Fibroblast of peridontal ligament (primary cell): ENCODE data around the gene RIPOR3.
"Not testable (repeated sequence)": the region's sequence is repeated elsewhere in the genome, so short reads cannot be mapped to it uniquely, and the experiment has no call there.

Experiments used
- DNase-seq: peaks from one replicate; pipeline ENCODE4 v3.0.0-alpha.2; 2010; ENCODE audit errors: extremely low read depth

Gene RIPOR3

DNA sequence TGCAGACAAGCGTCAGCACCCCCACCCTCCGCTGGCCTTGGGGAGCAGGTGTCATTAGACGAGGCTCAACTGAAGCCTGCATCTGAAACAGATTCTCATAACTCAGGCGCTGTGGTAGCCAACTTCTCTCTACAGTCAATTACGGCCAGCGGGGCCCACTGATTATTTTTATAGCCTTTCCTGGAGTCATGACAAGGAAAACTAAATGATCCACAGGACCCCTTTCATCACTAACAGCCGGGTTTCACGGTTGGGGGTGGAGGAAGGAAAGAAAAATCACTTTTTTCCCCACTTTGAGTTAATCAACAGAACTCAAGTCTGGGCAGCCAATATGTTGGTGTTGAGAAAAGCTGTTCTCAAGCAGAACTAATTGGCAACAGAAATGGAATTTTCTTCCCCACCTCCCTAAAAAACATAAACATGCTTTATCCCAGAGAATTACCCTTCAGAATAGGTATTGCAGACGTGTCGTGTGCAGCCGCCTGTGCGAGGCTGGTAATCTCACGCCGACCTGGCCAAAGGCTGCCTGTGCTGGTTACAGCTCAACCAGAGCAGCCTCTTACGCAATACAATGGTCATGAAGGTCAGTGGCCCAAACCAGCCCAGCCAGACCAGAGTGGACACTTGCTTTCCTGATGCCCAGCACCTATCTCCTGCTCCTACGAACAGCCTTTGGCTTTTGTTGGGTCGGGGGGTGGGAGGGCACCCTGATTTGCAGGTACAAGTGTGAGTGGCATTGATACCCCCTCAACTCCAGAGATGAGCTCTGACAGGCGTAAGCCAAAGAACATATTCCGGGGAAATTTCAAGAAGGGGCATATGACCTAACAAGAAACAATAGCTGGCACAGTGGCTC, 11.0 kb downstream of the RIPOR3 start:
- DNase-seq = peak; percentile 34

DNA sequence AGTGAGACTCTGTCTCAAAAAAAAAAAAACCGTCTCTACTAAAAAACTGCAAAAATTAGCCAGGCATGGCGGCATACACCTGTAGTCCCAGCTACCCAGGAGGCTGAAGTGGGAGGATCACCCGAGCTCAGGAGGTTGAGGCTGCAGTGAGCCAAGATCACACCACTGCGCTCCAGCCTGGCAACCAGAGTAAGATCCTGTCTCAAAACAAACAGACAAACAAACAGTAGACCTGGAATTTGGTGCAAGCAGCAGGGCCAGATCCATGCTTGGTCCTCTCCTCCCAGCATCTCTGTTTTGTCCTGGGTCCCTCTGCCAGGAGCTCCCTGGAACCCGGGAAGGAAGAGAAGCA, 11.6 kb downstream of the RIPOR3 start:
- no peak for DNase-seq

DNA sequence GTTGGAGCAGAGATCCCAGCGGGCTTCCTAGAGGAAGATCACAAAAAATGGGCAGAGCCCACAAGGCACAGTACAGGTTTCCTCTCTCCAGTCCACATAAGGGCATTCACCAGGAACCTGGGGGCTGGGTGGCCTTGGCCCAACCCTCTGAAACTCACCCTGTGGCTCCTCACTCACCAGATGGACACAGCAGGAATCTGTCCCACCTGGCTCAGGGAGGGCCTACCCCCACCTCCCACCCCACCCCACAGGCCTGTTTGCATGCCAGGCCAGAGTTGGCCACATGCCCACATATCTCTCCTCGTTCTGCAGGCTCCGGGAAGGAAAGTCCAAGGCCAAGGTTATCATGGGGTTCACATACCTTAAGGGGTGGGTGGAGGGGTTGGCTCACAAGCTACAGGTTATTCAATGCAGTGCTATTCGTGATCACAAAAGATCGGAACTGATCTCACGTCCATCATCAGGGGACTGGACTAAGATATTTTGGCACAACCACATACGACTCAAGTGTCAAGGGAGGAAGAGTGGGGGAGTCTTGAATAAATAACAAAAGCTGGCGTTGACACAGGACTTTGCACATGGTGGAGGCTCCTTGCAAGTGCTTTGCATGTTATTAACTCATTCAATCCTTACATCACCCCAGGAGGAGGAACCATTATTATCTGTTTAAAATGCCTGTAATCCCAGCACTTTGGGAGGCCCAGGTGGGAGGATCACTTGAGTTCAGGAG, 13.0 kb downstream of the RIPOR3 start:
- DNase-seq = no peak

DNA sequence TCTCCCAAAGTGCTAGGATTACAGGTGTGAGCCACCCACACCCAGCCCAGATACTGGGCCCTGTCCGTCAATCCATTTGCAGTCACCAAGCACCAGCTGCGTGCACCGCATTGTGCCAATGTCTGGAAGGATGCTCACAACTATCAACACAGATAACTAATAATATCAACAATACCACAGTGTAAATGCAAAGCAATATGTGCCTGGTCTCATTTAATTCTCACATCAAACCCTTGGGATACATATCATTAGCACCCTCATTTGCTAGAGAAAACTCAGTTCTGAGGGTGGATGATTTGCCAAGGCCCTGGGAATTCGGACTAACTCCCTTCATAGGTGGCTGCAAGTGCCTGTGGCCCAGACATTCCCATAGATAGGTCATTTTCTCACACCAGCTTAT, 14.5 kb downstream of the RIPOR3 start:
- no peak for DNase-seq

DNA sequence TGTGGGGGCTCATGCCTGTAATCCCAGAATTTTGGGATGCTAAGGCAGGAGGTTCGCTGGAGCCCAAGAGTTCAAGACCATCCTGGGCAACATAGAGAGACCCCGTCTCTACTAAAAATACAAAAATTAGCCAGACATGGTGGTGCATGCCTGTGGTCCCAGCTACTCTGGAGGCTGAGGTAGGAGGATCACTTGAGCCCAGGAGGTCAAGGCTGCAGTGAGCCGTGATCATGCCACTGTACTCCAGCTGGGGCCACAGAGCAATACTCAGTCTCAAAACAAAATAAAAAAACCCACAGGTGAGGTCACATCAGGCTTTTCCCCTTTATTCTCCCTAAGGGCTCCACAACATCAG, 15.0 kb downstream of the RIPOR3 start:
- DNase-seq = not testable (repeated sequence)

DNA sequence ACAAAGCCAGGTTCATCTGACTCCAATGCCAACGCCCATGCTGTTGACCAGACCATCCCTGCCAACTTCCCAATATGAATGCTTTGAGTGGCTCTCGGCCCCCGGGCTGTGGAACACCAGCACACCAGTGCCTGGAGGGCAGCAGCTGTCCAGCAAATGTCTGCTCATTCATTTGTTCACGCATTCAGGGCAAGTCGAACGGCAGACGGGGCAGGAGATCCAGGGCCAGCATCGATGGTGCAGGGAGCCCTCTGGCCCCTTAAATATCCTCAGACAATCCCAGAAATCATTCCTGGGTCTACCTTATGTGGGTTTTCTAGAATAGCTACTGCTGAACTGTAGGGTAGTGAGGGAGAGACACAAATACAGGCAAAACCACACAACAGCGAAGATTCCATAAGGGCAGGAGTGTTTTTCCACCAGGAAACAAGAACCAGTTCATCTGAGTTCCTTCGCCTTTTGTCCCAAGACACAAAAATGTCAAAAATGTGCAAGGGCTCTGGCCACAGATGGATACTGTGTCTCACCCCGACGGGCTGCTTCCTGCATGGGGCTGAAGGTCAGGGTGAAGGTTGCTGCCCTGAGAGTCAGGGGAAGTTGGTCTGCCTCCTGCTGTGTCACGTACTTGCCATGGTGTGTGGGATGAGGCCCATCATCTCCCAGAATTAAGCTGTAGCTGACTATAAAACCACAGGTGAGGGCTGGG, 15.5 kb downstream of the RIPOR3 start:
- DNase-seq = no peak

DNA sequence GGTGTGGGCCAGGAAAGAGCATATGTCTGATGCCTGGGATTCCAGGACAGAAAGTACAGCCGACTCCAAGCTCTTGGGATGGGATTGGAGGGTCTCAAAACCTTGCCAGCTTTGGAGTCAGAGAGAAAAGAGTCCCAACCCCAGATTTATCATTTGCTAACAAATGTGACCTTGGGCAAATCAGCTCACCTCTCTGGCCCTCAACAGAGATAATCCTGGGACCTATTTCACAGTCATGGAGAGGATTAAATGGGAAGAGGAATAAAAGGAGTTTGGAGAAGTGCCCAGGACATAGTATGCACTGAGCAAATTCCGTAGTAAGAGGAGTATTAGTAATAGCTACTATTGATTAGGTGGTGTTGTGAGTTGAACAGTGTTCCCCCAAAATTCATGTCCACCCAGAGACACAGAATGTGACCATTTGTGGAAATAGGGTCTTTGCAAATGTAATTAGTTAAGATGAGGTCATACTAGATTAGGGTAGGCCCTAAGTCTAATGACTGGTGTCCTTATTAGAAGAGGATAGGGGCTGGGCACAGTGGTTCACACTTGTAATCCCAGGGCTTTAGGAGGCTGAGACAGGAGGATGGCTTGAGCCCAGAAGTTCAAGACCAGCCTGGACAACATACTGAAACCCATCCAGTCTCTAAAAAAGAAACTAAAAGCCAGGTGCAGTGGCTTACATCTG, 17.1 kb downstream of the RIPOR3 start:
- DNase-seq = no peak

DNA sequence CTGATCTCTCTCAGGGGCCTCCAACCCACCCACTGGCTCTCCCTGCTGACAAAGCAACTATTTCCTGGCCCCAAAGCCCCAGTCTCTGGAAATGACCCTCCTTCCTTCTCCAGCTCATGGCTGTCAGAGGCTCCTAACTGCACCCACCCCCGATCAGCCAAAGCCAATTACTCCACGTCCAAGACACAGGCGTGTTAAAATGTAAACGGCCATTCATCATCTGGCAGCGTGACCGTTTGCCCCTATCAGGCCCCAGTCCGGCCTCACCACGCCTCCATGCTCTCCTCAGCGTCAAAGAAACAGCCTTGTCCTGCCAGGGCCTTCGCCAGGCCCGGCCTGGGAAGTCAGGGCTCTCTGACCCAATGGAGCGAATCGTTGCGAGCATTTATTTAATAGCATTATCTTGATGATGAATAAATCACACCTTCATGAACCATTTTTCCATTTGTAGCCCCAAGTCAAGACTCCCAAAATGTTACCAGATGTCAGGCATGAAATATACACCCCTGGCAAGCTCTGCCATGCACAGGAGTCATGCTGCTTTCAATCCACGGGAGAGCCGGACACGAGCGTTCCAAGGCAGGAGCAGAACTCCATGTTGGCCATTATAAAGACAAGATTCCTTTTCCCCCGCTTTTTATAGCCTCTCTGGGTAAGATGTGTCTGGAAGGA, 17.7 kb downstream of the RIPOR3 start:
- no peak for DNase-seq

DNA sequence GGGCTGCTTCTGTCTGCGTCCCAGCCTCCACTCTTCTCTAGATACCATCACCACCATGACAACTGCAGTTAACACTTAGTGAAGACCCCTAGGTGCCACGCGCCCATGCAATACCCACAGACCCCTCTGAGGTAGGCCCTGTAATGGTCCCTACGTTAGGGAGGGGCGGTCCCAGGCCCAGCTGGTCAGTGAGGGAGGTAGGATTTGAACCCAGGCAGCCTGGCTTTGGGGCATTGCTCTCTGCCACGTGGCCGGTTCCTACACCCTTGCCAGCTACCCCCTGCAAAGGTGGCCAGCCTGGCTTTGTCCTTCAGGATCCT, 18.2 kb downstream of the RIPOR3 start:
- no peak for DNase-seq

DNA sequence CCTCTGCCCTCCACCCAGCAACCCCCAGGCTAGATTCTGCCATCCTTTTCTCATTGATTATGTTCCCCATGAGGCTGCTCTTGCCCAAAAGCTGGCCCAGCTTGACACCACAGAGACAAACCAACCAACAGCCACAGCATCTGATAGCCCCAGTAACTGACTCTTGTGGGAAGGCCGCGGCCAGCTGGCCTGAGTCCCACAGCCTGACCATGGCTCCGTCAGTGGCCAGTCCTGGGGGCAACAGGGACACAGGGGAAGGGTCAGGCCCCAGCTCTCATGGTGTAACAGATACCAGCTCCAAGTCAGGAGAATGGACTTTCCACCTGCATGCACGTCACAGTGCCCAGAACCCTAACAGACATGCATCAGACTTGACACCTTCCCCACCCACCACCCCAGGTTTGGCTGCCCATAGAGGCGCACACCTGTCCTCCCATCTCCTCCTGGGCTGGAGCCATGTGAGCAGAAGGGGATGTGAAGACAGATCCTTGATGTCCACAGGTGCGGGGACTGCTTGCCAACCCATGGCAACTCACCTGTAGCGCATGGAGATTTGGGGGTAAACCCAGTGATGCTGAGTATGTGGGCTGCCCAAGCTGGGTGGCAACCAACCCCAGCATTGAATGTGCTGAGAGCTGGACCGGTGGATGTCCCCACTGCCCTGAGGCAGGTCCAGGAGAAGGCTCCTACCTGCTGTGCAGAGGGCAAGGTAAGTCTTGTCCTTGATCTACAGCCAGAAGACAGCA, 18.8 kb downstream of the RIPOR3 start:
- no peak for DNase-seq

DNA sequence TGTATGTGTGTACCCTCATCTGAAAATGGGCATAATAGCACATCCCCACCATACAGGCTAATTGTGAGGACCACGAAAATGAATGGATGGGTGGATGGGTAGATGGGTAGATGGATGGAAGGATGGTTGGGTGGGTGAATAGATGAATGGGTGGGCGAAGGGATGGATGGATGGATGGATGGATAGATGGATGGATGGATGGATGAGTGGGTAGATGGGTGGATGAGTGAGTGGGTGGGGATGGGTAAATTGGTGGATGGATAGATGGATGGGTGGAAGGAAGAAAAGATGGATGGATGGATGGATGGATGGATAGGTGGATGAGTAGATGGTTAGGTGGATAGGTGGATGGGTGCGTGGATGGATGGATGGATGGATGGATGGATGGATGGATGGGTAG, 19.7 kb downstream of the RIPOR3 start:
- no peak for DNase-seq

DNA sequence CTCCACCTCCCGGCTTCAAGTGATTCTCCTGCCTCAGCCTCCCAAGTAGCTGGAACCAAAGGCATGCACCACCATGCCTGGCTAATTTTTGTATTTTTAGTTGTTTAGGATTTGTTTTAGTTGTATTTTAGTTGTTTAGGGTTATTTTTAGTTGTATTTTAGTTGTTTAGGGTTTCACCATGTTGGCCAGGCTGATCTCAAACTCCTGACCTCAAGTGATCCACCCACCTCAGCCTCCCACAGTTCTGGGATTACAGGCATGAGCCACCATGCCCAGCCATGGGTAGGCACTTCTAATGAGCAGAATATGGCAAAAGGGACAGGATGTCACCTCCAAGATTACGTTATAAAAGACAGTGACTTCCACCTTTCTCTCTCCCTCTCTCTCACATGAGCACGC, 20.3 kb downstream of the RIPOR3 start:
- not testable (repeated sequence) for DNase-seq

DNA sequence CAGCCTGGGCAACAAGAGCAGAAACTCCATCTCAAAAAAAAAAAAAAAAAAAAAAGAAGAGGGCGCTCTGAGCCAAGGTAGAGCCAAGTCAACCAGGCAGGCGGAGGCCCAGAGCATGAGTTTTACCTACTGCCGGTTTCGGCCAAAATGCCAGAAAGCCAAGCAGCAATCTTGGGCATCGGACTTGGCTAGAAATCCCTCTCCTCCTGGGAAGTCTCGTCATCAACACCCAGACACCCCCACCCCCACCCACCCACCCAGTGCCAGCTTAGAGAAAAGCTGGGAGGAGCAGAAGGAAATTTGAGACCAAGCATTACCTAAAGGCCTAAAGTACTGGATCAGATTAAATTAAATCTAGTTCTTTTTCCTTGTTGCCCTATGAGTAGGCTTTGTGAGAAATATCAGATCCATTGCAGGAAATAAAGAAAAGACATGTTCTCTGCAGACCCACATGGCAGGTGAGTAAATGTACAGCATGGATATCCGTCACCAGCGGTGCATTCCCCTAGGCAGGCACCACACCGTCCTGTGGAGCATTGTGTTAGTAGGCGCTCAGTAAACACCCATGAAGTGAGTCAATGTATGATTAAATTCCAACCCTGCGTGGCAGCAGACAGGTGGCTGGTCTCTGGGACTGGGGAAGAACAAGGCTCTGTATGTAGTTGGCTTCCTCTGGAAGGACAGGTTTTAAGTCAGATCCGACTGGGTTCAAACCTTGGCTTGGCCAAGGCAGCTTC, 21.0 kb downstream of the RIPOR3 start:
- no peak for DNase-seq

DNA sequence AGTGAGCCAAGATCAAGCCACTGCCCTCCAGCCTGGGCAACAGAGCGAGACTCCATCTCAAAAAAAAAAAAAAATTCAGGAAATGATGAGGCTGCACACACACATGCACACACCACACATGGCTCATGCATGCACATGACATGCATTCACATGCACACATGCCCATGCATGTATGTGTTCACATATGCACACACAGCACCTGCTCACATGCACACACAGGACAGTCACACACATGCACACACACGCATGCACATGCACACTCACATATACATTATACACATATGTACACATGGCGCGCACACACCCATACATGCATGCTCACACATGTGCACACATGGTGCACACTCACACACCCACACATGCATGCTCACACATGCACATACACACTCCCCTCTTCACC, 22.5 kb downstream of the RIPOR3 start:
- no peak for DNase-seq

DNA sequence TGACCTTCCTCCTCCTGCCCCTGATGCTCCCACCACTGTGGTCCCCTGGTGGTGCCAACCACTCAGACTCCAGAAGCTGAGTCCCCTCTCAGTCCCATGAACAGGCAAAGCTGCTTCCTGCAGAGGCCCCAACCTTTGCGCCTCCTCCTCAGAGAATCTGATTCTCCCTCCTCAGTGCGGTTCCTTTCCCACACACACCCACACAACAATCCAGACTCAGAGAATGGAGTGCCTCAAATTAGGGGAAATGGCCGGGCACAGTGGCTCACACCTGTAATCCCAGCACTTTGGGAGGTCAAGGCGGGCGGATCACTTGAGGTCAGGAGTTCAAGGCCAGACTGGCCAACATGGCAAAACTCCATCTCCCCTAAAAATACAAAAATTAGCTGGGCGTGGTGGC, 23.0 kb downstream of the RIPOR3 start:
- DNase-seq = no peak

DNA sequence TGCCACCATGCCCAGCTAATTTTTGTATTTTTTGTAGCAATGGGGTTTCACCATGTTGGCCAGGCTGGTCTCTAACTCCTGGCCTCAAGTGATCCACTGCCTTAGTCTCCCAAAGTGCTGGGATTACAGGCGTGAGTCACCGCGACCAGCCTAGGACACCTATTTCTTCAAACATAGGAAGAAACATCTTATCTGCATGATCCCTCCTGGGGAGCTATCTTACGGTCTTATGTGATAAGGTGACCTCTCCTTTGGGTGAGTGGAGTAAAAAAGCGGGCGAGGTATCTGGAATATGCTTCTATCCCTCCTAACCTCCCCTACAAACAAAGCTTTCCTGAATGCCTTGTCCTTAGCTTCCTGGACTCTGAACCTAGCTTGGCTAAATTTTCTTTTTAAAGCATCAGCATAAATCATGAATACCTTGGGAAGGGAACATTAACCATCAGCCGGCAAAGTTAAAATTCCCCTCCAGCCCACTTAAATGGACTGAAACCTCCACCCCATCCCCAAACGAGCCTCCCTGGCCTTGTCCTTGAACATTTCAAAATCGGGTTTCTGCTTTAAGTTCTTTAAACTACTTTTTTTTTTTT, 24.5 kb downstream of the RIPOR3 start:
- DNase-seq = no peak

DNA sequence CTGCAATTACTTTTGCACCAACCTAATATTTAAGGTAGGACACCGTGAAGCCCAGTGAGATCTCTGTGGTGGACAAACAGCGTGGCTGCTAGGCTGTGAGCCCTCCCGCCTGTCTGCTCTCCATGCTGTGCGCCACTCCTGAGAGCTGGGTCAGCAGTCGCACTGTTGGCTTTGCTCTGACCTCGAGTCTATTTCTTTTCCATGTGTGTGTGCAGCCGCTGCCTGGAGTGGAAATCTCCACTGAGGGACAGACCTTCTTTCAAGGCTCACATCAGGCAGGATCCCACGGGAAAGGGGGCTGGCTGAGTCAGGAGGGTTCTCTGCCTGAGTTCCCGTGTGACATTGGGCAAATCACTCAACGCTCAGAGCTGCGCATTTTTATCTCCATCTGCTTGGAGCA, 27.1 kb downstream of the RIPOR3 start:
- DNase-seq = no peak

DNA sequence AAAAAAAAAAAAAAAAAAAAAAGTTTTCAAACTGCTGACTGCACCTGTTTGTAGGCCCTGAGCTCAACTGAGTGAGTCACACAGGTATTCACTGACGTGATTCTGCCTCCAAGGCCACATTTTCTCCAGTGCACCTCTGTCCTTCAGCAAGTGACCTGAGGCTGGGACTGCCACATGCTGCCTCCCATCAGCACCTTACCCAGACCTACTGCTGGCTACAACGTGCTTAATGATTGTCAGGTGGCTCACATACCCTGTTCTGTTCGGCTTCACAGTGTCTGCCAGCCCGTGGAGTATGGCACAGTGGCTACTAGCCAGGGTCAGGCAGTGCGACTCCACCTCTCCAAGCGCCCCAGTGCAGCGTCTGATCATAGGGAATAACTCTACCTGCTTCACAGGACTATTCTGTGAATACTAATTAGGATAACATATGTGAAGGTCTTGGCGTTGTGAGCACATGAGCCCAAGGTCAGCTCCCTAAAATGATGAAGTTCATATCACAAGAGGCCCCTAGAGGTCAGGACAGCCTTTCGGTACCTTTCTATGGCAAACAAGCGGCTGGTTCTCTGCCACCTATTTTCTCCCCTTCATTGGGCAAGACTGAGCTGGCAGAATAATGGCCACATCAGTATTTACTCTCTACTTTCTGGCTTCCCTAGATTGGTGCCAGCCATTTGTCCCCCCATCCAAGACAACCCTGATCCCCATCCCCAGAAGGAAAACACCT, 28.1 kb downstream of the RIPOR3 start:
- DNase-seq = no peak

DNA sequence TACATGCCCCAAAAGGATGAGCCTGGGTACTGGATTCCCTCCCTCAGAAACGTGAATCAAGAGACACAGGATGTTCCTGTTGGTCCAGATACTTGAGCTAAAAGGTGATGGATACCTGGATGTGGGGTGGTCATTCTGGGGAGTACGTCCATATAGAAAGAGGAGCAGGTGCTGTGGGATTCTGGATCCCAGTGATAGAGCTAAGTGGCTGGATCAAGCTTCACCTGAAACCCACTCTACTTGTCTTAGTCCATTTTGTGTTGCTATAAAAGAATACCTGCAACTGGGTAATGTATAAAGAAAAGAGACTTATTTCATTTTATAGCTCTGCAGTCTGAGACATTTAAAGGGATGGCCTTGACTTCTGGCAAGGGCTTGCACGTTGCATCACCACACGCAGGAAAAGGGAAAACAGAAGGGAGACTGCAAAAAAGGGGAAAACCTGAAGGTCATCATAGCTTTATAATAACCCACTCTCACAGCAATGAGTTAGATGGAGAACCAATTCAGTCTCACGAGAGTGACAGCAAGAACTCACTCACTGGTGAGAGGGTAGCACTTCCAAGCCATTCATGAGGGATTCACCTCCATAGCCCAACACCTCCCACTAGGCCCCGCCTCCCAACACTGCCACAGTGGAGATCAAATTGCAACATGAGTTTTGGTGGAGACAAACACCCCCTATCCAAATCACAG, 31.2 kb downstream of the RIPOR3 start:
- DNase-seq = no peak
